Stimulated activated CD4-positive, alpha-beta T cell treated with anti-CD3 and anti-CD28 coated beads, TNF-alpha, amount 100 ng/mL, for 24 hours (primary cell): Measurements from ENCODE around the gene TOLLIP.
"Not testable (repeated sequence)": the region's sequence is repeated elsewhere in the genome, so short reads cannot be mapped to it uniquely, and the experiment has no call there.

ENCODE experiments used
- DNase-seq, 3 experiments: peaks; one replicate each; pipeline ENCODE4 v3.0.0-alpha.2; 2020; ENCODE audit warnings: low read depth in 3 of 3

The TOLLIP gene

GRCh38 chr11:1264444-1264843, 45.0 kb downstream of the TOLLIP start:
- DNase-seq, result peak in 2 of 3 experiments; percentile 19

GRCh38 chr11:1263010-1263409, 46.4 kb downstream of the TOLLIP start:
- DNase-seq, result no peak

DNA sequence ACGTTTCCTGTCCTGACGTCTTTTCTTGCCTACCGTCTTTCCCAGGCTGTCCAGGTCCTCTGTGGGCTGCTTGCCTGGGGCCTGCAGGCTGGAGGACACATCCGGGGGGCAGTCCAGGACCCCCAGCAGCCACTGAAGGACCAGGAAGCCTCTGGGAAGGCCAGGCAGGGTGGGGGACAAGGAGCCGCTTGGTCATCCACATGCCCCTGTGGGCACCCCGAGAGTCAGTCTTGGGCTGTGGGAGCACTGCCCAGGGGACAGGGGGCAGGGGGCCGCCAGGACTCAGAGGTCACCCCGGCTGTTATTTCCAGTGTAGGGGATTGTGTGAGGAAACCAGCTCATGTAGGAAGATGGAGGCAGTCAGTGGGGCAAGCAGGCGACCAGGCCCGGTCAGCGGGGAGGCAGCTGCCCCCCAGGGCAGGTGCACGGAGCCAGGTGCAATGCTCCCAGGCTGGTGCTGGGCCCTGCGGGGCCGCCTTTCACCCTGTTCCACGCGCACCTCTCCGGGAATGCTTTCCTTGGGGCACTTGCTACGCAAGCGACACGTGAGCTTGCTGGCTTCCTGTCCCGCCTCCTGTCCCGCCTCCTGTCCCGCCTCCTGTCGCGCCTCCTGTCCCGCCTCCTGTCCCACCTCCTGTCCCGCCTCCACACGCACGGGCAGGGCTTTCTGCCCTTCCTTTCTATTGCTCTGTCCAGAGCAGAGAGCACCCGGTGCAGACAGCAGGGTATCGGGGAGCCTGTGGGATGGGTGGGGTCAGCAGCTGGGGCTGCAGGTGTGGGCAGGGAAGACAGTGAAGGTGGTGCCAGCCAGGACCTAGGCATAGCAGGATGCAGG, 47.0 kb downstream of the TOLLIP start:
- peak; percentile 78 to 90 (median 82) for DNase-seq

DNA sequence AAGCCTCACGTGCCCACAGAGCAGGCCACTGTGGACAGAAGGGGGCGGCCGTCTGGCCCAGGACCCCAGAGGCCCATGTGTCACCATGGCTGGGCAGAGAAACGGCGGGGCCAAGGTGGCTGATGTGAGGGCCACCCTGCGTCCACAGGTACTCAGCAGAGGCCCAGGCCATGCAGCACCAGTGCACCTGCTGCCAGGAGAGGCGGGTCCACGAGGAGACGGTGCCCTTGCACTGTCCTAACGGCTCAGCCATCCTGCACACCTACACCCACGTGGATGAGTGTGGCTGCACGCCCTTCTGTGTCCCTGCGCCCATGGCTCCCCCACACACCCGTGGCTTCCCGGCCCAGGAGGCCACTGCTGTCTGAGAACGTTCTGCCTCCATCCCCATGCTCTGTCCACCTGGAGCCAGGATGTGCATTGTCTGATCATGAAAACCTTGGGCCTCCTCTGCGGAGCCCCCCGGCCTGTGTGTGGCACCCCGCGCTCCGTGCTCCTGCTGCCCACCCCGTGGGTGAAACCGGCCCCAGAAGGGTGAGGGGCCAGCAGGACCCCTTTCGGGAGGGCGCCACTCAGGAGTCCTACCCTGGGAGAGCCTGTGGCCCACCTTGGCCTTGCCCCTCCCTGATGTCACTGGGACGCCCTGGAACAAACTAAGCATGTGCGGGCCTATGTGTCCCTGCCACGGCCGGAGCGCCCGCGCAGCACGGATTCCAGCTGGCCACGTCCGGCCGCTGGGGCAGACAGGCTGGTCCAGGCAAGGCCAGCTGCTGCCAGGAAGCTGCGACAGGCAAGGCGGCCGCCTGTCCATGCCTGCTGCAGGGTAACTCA, 48.0 kb downstream of the TOLLIP start:
- no peak for DNase-seq

DNA sequence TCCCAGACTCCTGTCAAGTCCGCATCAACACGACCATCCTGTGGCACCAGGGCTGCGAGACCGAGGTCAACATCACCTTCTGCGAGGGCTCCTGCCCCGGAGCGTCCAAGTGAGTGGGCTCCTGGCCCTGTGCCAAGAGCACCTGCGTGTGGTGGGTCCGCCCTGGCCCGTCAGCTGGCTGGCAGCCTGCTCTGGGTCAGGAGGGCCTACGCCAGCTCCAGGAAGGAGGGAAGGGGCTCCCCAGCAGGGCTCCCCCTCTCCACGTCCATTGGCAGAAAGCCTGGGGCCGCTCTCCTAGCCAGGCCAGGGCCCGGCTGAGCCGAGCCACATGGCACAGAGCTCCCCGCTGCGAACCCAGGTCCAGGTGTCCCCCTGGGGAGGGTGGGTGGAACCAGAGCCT, 48.8 kb downstream of the TOLLIP start:
- no peak for DNase-seq

- peak; percentile 14 to 56 (median 18) for DNase-seq
These were observed 49.4 kb downstream of the TOLLIP start for GRCh38 chr11:1260023-1260501.

- no peak for DNase-seq
These were observed 49.9 kb downstream of the TOLLIP start for GRCh38 chr11:1259561-1259960.

DNA sequence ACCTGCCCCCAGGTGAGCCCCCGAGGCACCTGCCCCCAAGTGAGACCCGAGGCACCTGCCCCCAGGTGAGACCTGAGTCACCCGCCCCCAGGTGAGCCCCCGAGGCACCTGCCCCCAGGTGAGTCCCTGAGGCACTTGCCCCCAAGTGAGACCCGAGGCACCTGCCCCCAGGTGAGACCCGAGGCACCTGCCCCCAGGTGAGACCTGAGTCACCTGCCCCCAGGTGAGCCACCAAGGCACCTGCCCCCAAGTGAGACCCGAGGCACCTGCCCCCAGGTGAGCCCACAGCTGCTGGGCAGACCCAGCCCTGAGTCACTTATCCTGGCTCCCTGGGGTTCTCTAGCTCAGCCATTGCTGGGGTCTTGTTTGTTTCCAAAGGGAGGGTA, 50.4 kb downstream of the TOLLIP start:
- DNase-seq, result no peak

DNA sequence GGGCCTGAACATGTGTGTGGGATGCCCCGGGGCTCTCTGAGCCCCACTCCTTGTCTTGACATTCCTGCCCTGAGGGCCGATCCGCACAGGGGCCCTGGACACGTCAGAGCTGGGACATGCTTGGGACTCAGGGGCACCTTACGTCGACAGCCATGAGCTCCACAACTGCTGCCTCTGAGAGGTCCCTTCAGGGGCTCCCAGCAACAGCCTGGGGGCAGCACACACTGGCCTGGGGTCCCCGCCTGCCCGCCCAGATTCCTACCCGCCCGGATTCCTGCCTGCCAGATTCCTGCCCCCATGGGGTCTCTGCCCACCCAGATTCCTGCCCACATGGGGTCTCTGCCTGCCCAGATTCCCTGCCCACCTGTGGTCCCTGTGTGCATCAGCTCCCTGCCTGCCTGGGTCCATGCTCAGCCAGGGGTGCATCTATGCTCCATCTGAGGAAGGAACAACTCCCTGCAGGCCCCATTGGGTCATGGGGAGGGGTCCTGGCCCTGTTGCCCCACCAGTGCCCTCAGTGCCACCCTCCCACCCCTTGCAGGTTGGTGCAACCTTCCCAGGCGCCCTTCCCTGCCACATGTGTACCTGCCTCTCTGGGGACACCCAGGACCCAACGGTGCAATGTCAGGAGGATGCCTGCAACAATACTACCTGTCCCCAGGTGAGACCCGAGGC, 50.9 kb downstream of the TOLLIP start:
- DNase-seq, result no peak

GRCh38 chr11:1257916-1258315, 51.5 kb downstream of the TOLLIP start:
- DNase-seq, result no peak

GRCh38 chr11:1257366-1257765, 52.1 kb downstream of the TOLLIP start:
- no peak for DNase-seq

DNA sequence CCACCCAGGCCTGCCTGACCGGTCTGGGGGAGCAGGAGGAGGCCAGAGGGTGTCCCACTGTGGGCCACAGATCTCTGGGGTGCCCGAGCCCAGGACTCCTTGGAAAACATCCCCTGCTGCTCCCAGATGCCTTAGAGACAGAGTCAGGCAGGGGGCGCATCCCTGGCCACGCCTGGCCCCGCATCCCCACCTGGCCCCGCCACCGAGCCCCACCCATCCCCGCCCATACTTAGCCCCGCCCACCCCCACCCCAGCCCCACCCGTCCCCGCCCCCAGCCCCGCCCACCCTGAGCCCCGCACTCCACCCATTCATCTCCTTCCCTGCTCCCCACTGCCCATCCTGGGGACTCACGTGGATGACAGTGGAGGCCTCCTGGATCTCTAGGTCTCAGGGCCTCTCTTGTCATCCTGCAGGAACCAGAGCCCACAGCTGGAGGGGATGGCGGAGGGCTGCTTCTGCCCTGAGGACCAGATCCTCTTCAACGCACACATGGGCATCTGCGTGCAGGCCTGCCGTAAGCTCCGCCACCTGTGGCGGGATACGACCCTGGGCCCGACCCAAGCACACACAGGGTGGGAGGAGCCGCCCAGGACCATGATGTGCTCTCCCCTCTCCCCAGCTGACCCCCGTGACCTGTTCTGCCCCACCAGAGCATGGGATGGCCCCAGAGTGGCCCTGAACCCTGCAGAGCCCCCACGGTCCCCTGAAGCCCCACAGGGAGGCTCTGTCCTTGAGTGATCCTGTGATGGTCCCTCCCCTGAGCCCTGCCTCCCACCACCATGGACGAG, 53.0 kb downstream of the TOLLIP start:
- no peak for DNase-seq

- DNase-seq, result no peak
These were observed 54.3 kb downstream of the TOLLIP start for GRCh38 chr11:1255151-1255550.

GRCh38 chr11:1254733-1255132, 54.7 kb downstream of the TOLLIP start:
- no peak for DNase-seq

DNA sequence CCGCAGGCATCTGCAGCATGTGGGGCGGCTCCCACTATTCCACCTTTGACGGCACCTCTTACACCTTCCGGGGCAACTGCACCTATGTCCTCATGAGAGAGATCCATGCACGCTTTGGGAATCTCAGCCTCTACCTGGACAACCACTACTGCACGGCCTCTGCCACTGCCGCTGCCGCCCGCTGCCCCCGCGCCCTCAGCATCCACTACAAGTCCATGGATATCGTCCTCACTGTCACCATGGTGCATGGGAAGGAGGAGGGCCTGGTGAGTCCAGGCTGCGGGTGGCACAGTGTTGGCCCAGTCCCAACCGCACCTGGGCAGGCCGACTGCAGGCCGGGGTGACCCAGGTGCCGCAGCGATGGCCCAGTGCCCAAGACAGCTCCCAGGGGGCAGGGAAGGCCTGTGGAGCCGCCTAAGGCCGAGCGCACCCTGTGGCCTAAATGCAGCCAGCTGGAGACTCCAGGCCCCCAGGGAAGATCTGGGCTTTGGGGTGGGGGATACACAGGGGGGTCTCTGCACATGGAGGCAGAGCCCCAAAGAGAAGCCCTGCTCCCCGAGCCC, 55.3 kb downstream of the TOLLIP start:
- no peak for DNase-seq

GRCh38 chr11:1253103-1253485, 56.3 kb downstream of the TOLLIP start:
- no peak for DNase-seq

DNA sequence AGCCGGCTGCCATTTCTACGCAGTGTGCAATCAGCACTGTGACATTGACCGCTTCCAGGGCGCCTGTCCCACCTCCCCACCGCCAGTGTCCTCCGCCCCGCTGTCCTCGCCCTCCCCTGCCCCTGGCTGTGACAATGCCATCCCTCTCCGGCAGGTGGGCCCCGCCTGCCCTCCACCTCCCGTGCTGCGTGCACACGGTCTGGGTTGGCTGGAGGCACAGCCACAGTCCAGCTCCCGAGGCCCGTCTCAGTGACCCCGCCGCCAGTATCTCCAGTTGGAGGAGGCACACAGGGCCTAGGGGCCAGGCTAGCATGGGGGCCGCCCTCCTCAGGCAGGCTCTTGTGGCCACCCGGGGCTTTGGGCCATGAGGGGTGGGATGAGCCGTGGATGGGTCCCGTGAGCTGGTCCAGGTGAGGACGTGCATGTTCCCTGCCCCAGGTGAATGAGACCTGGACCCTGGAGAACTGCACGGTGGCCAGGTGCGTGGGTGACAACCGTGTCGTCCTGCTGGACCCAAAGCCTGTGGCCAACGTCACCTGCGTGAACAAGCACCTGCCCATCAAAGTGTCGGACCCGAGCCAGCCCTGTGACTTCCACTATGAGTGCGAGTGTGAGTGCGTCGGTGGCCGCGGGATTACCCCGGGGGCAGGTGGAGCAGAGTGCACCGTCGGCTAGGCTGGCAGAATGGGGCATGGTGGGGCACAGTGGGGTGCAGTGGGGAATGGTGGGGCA, 56.9 kb downstream of the TOLLIP start:
- no peak for DNase-seq

- DNase-seq, result no peak
These were observed 58.1 kb downstream of the TOLLIP start for GRCh38 chr11:1251236-1251770.

DNA sequence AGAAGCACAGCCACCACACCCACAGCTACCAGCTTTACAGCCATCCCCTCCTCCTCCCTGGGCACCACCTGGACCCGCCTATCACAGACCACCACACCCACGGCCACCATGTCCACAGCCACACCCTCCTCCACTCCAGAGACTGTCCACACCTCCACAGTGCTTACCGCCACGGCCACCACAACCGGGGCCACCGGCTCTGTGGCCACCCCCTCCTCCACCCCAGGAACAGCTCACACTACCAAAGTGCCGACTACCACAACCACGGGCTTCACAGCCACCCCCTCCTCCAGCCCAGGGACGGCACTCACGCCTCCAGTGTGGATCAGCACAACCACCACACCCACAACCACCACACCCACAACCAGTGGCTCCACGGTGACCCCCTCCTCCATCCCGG, 59.0 kb downstream of the TOLLIP start:
- not testable (repeated sequence) for DNase-seq

- not testable (repeated sequence) for DNase-seq
These were observed 60.5 kb downstream of the TOLLIP start for GRCh38 chr11:1248951-1249350.
